Suprapubic skin (tissue), 4 donors: ENCODE measurements around the gene GRIA3.

Experiments
- CTCF ChIP-seq, 2 donors: fragments of 200-600 bp in 1 of 2; fragments of 450-650 bp in 1 of 2; sonication (generic) in 1 of 2; IDR thresholded peaks; one replicate each; pipeline ENCODE4 v1.5.1; 2016 to 2019; ENCODE audit warnings: antibody characterized with exemption in 2 of 2, mild to moderate bottlenecking in 1 of 2, moderate library complexity in 1 of 2
- POLR2A ChIP-seq, 2 donors: fragments of 450-650 bp; IDR thresholded peaks; one replicate each; pipeline ENCODE4 v1.6.1; 2017; ENCODE audit warnings: antibody characterized with exemption in 2 of 2, mild to moderate bottlenecking in 2 of 2, moderate library complexity in 2 of 2
- POLR2AphosphoS5 ChIP-seq, 3 donors: sonication (generic); formaldehyde crosslinking; IDR thresholded peaks; one replicate each; pipeline ENCODE4 v1.6.1; 2017; ENCODE audit warnings: antibody characterized with exemption in 3 of 3

DNA sequence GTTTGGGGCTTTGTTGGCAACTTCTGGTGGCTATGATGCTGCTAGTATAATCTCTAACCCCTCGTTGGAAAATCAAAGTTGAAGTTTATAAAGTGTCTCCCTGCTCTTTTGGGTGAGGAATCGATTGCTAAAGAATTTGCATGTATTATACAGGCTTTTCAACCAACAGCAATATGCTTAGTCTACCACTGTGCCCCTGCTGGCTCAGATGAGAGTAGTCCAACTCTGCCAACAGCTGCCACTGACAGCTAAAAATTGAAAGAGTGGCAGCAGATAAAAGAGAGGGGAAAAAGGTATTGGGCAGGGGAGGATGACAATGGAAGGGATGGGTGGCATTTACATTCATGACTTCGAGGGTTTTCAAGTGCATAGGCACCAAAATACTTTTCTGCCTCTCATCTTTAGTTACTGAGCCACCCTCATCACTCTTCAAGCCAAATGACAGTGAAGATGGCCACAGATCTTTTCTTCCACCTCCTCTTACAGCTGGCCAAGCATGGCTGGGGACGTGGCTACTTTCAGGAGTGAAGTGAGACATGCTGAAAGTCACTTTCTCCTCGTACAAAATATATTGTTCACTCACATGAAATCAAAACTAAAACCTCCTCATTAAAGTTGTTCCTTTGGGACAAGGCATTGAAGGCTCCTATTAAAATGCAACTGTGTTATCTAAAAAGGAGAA is 2.7 kb upstream of the GRIA3 start:
- TF ChIP-seq CTCF (IDR thresholded peaks at IDR 0.05) = no peak
- TF ChIP-seq POLR2AphosphoS5 (IDR thresholded peaks at IDR 0.05) = no peak
- no peak for TF ChIP-seq POLR2A (IDR thresholded peaks at IDR 0.05)
